ENCODE results near the gene CNTN4.

Gene CNTN4

GRCh38 chr3:2659896-2660295, 561.2 kb downstream of the CNTN4 start:
- TF ChIP-seq, protein P1, sequence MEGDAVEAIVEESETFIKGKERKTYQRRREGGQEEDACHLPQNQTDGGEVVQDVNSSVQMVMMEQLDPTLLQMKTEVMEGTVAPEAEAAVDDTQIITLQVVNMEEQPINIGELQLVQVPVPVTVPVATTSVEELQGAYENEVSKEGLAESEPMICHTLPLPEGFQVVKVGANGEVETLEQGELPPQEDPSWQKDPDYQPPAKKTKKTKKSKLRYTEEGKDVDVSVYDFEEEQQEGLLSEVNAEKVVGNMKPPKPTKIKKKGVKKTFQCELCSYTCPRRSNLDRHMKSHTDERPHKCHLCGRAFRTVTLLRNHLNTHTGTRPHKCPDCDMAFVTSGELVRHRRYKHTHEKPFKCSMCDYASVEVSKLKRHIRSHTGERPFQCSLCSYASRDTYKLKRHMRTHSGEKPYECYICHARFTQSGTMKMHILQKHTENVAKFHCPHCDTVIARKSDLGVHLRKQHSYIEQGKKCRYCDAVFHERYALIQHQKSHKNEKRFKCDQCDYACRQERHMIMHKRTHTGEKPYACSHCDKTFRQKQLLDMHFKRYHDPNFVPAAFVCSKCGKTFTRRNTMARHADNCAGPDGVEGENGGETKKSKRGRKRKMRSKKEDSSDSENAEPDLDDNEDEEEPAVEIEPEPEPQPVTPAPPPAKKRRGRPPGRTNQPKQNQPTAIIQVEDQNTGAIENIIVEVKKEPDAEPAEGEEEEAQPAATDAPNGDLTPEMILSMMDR (conservative IDR thresholded peaks at IDR 0.05; ENCODE audit: low read depth, low read length), result no peak
- no peak overlapping the region for H3K4me3 ChIP-seq (IDR thresholded peaks at IDR 0.05; ENCODE audit: insufficient read depth, low read depth, low read length)
- no peaks in the 10 kb centered on the region for H4K20me1 ChIP-seq (ENCODE audit: insufficient read depth)
- H3K27ac ChIP-seq, result no peak overlapping the region
- H3K9ac ChIP-seq, result no peak overlapping the region
- H3K4me2 ChIP-seq, result no peak overlapping the region
- no peaks in the 10 kb centered on the region for H3K79me2 ChIP-seq (ENCODE audit: insufficient read depth, low read depth)
- H2AFZ ChIP-seq (ENCODE audit: low read depth), result no peak overlapping the region
- H3K27me3 ChIP-seq (ENCODE audit: insufficient read depth, low read depth), result no peaks in the 10 kb centered on the region
- H3K4me1 ChIP-seq (ENCODE audit: low read depth, poor library complexity, severe bottlenecking), result no peaks in the 10 kb centered on the region
- no peaks in the 10 kb centered on the region for H3K36me3 ChIP-seq (ENCODE audit: insufficient read depth)

GRCh38 chr3:2661078-2661477, 562.4 kb downstream of the CNTN4 start:
- no peak overlapping the region for H2AFZ ChIP-seq (ENCODE audit: low read depth)
- H3K36me3 ChIP-seq (ENCODE audit: insufficient read depth), result no peaks in the 10 kb centered on the region
- TF ChIP-seq, protein P1 (conservative IDR thresholded peaks at IDR 0.05; ENCODE audit: low read depth, low read length), result no peak
- H3K4me1 ChIP-seq (ENCODE audit: low read depth, poor library complexity, severe bottlenecking), result no peaks in the 10 kb centered on the region
- H3K27me3 ChIP-seq (ENCODE audit: insufficient read depth, low read depth), result no peaks in the 10 kb centered on the region
- no peak overlapping the region for H3K27ac ChIP-seq
- no peaks in the 10 kb centered on the region for H4K20me1 ChIP-seq (ENCODE audit: insufficient read depth)
- H3K9ac ChIP-seq, result no peak overlapping the region
- H3K4me2 ChIP-seq, result no peak overlapping the region
- H3K79me2 ChIP-seq (ENCODE audit: insufficient read depth, low read depth), result no peaks in the 10 kb centered on the region
- H3K4me3 ChIP-seq (IDR thresholded peaks at IDR 0.05; ENCODE audit: insufficient read depth, low read depth, low read length), result no peak overlapping the region

- no peak overlapping the region for H3K4me2 ChIP-seq
- no peaks in the 10 kb centered on the region for H4K20me1 ChIP-seq (ENCODE audit: insufficient read depth)
- H3K79me2 ChIP-seq (ENCODE audit: insufficient read depth, low read depth), result no peaks in the 10 kb centered on the region
- H3K4me1 ChIP-seq (ENCODE audit: low read depth, poor library complexity, severe bottlenecking), result no peaks in the 10 kb centered on the region
- no peaks in the 10 kb centered on the region for H3K27me3 ChIP-seq (ENCODE audit: insufficient read depth, low read depth)
- no peak overlapping the region for H3K9ac ChIP-seq
- H3K36me3 ChIP-seq (ENCODE audit: insufficient read depth), result no peaks in the 10 kb centered on the region
- TF ChIP-seq, protein P1 (conservative IDR thresholded peaks at IDR 0.05; ENCODE audit: low read depth, low read length), result no peak
- no peak overlapping the region for H3K4me3 ChIP-seq (IDR thresholded peaks at IDR 0.05; ENCODE audit: insufficient read depth, low read depth, low read length)
- no peak overlapping the region for H3K27ac ChIP-seq
- H2AFZ ChIP-seq (ENCODE audit: low read depth), result no peak overlapping the region
These were observed 578.8 kb downstream of the CNTN4 start for GRCh38 chr3:2677501-2677900.

DNA sequence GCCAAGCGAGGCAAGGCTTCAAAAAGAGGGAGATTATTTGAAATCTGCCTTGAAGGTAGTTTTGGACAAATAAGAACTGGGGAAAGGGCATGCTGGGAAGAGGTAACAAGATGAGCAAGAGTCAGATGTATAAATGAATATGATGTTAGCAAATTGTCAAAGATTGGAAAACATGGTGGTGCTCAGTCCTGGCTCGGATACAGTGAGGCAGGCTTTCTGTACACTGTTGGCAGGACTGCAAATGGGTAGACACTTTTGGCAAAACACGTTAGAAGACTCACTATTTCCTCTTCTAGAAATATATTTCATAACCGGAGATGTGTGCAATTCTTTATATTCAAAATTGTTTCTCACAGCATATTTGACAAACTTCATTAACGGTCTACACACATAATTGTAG, 581.6 kb downstream of the CNTN4 start:
- Histone ChIP-seq H2AFZ (ENCODE audit: low read depth) (no peak overlapping the region), H3K9ac (no peak overlapping the region), H4K20me1 (ENCODE audit: insufficient read depth) (no peaks in the 10 kb centered on the region), H3K4me2 (no peak overlapping the region), H3K27me3 (ENCODE audit: insufficient read depth, low read depth) (no peaks in the 10 kb centered on the region), H3K36me3 (ENCODE audit: insufficient read depth) (no peaks in the 10 kb centered on the region), H3K4me1 (ENCODE audit: low read depth, poor library complexity, severe bottlenecking) (no peaks in the 10 kb centered on the region), H3K27ac (no peak overlapping the region), H3K4me3 (IDR thresholded peaks at IDR 0.05; ENCODE audit: insufficient read depth, low read depth, low read length) (no peak overlapping the region), H3K79me2 (ENCODE audit: insufficient read depth, low read depth) (no peaks in the 10 kb centered on the region)
- TF ChIP-seq, protein P1 (conservative IDR thresholded peaks at IDR 0.05; ENCODE audit: low read depth, low read length), result no peak

Data from KMS-11 (cell line).